HEK293 (cell line): ENCODE results near the gene IL34.

ENCODE experiments used
- ZNF10 ChIP-seq: fragments of 450-650 bp; formaldehyde crosslinking; IDR thresholded peaks from 2 replicates; pipeline ENCODE4 v1.5.1; 2017; ENCODE audit warnings: missing biosample characterization, missing genetic modification characterization
- ZNF214 ChIP-seq: fragments of 450-650 bp; formaldehyde crosslinking; IDR thresholded peaks from 2 replicates; pipeline ENCODE4 v1.5.1; 2017; ENCODE audit warnings: missing biosample characterization, mild to moderate bottlenecking, missing genetic modification characterization, borderline replicate concordance

DNA sequence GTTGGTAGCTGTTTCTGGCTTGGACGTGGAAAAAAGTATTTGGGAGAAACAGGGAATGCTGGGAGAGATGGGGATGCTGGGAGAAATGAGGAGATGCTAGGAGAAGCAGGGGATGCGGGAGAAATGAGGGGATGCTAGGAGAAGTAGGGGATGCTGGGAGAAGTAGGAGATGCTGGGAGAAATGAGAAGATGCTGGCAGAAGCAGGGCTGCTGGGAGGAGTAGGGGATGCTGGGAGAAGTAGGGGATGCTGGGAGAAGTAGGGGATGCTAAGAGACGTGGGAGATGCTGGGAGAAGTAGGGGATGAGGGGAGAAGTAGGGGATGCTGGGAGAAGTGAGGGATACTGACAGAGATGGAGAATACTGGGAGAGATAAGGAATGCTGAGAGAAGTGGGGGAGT is 45.6 kb upstream of the IL34 start:
- no peak for TF ChIP-seq ZNF10
- TF ChIP-seq ZNF214 (tag by site-specific recombination): no peak
